Left forelimb (tissue), 1 donor: ENCODE measurements around the gene STK32C.
"Not testable (repeated sequence)": the region's sequence is repeated elsewhere in the genome, so short reads cannot be mapped to it uniquely, and the experiment has no call there.

Experiments used
- DNase-seq: peaks from one replicate; pipeline ENCODE4 v3.0.0-alpha.2; 2018; ENCODE audit warnings: low spot score

Gene STK32C

GRCh38 chr10:132307823-132308586, at the start of gene STK32C:
Gene STK32C, minus strand, starts transcription at chr10:132307950. Its CDS starts 117 bp downstream, at chr10:132307833.
- DNase-seq = peak; percentile 96

GRCh38 chr10:132356621-132357195, 49.0 kb upstream of the STK32C start:
- no peak for DNase-seq

DNA sequence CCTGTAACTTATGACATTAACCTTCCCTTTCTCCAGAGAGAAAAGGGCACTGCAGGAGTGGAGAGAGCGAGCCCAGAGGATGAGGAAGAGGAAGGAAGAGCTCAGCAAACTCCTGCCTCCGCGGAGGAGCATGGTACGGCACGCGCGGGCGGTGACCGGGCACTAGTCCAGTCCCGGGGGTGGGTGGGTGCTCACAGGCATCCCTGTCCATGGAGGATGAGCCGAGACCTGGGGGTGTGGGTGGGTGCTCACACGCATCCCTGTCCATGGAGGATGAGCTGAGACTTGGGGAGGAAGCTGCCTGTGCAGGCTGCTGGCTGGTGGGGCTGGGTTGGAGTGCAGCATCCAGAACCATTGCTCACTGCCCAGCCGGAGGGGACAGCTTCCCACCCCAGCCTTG, 48.0 kb upstream of the STK32C start:
- no peak for DNase-seq

DNA sequence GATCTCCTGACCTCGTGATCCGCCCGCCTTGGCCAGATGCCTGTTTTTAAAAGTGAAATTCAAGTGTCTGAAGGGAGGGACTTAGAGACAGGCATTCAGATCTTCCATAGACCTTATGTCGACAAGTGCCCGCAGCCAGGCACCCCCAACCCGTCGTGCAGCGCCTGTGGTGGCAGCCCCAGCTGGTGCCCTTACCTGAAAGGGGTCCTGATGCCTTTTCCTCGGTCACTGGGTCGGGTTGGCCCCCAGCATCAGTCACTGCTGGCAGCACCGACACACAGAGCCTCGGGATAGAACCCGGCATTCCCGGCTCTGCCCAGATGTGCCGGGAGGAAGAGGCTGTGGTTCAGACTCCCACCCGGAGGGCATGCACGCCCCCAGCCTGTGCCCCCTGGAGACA, 47.5 kb upstream of the STK32C start:
- DNase-seq = no peak

- DNase-seq = no peak
These were observed 46.8 kb upstream of the STK32C start for GRCh38 chr10:132354356-132355094.

DNA sequence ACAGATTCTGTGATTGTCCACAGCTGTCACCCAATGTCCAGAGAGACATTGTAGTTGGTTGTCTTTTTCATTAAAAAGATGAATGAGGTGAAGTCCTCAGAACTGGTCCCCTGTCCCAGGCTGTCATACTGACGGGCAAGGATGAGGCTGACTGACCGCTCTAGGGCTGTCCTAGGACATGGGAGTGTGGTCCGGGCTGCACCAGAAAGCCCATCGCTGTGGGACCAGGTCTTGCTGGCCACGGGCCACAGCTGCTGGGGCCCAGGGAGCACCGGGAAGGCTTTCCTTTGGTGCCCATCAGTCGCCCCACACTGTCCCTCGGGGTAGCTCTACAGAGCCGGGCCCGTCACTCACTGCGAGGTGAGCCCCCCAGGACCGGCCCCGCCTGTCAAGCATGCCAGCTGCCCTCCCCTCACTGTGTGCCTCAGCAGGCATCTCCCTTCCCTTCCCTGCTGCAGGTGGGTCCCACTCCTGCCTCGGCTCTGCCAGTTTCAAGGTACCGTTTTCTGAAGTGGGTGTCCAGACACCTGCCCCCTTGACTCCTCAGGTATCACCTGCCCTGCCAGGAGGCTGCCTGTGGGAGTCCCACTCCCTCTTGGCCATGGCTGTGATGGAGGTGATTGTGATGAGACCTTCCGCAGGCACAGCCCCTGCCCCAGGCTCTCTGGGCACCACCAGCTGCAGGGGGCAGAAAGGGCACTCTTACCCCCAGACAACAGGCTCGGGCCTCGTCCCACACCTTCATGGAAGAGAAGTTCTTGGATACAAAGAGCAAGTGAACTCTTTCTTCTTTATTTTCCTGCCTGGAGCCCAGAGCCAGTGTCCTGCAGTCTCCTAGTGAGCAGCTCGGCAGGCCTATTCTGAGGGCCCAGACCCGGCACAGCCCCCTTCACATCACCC, 46.0 kb upstream of the STK32C start:
- no peak for DNase-seq

DNA sequence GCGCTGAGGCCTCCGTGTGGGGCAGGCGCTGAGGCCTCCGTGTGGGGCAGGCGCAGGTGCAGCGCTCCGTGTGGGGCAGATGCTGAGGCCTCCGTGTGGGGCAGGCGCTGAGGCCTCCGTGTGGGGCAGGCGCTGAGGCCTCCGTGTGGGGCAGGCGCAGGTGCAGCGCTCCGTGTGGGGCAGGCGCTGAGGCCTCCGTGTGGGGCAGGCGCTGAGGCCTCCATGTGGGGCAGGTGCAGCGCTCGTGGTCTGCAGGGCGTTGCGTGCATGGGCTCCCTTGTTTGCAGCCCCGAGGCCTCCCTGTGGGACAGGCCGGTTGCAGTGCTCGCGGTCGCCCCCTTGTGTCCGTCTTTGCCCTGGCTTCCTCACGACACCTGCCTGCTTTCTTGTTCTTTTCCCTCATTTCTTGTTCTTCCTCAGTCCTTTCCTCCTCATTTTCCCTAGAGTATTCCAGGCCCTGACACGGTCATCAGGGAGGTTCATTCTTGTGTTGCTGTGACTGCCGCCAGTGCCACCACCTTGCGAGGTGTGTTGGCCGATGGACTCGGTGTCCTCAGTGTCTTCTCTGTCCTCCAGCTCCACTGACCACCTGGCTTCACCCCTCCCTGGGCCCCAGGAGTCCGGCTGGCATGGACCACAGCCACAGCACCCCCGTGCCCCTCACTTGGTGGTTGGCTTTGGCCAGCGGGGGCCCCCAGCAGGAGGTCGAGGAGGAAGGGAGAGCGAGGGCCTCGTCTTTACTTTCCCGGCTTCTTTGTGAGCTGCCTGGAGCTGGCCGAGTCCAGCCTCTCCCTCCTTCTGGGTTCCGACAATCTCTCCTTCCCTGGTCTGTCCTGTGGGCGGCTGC, 44.9 kb upstream of the STK32C start:
- not testable (repeated sequence) for DNase-seq

GRCh38 chr10:132351611-132352010, 43.9 kb upstream of the STK32C start:
- no peak for DNase-seq

DNA sequence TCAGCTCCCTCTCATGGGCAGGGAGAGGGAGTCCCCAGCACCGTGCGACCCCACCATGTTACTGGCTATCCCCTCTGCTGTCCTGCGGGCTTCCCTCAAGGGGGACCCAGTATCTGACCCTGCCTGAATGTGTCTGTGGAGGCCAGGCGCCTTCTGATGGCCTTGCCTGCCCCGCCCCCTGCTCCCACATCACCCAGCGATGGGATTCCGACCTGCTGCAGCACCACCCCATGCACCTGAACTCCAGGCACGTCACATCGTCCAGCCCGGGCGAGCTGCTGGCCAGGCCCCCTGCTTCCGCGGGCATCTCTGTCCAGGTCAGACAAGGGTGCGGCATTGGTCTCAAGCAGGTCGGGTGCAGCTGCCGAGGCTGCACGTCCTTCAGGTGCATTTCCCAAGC, 43.2 kb upstream of the STK32C start:
- no peak for DNase-seq

- DNase-seq = no peak
These were observed 42.6 kb upstream of the STK32C start for GRCh38 chr10:132350391-132350790.

GRCh38 chr10:132349766-132350165, 42.0 kb upstream of the STK32C start:
- DNase-seq = no peak

DNA sequence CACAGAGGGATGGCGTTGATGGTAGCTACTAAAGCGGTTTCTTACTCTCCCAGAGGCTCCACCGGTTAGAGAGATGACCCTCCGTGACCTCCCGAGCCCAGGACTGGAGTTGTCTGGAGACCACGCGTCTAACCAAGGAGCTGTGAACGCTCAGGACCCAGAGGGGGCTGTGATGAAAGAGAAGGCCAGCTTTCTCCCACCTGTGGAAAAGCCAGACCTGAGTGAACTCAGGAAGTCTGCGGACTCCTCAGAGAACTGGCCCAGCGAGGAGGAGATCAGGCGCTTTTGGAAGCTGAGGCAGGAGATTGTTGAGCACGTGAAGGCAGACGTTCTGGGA, 40.1 kb upstream of the STK32C start:
- DNase-seq = no peak

DNA sequence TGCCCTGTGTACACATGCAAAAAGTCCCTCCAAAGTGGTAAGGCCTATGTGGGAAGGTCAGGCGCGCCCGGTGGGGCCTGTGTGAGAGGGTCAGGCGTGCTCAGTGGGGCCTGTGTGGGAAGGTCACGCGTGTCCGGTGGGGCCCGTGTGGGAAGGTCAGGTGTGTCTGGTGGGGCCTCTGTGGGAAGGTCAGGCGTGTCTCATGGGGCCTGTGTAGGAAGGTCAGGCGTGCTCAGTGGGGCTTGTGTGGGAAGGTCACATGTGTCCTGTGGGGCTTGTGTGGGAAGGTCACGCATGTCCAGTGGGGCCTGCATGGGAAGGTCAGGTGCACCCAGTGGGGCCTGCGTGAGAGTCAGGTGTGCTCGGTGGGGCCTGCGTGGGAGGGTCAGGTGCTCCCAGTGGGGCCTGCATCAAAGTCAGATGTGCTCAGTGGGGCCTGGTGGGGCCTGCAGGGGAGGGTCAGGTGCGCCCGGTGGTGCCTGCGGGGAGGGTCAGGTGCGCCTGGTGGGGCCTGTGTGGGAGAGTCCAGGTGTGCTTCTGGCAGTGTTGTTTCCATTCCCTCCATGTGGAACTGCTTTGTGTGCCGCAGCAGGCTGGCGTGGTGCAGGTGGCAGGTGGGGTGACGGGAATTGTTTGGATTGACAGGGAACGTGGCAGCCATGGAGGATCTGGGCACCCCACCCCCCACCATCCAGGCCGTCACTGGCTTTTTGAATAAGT, 39.6 kb upstream of the STK32C start:
- no peak for DNase-seq

- no peak for DNase-seq
These were observed 39.1 kb upstream of the STK32C start for GRCh38 chr10:132346806-132347205.

DNA sequence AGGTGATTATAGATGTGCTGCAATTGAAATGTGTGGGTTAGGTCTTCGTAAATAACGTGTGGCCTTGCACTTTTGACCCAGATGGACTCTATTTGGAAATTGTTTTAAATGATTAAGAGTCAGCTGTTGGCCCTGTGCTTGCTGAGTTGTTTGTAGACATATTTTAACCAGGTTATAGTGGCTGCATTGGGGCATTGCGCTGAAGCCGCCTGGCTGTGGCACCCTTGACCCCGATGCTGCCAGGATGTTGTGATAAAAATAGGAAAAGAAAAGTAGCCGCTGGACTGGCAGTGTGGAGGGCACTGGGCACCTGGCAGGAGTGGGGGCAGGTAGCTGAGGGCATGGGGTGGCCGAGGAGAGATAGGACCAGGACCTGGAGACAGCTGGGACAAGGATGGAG, 37.6 kb upstream of the STK32C start:
- DNase-seq = no peak

DNA sequence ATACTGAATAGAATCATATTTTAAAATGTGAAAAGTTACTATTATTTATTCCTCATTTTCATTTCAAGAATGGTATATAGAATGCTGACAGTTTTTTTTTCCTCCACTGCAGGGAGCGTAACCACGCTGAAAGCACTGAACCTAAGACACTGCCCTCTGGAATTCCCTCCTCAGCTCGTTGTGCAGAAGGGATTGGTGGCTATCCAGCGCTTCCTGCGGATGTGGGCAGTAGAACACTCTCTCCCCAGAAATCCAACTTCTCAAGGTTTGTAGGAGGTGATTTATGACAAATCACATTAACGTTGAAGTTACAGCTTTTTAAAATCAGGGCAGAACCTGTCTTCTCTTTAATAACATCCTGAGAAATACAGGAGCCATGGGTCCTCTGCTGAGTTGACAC, 36.6 kb upstream of the STK32C start:
- no peak for DNase-seq

DNA sequence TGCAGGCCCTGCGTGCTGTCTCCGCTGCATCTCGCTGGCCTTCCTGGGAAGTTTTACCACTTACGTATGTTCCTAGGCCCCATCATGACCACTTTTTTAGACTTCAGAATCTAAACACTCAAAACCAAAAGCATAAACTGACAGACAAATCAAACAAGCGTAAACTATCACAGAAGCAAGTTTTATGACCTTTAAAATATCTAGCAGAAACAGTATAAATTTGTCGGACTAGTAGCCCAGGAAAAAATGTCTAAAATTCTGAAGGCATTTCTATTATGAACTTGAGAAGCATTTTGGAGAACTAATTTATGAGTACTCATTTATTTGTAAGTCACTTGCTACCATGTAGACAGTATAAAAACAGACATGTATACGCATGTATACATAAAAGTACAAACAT, 34.8 kb upstream of the STK32C start:
- no peak for DNase-seq

DNA sequence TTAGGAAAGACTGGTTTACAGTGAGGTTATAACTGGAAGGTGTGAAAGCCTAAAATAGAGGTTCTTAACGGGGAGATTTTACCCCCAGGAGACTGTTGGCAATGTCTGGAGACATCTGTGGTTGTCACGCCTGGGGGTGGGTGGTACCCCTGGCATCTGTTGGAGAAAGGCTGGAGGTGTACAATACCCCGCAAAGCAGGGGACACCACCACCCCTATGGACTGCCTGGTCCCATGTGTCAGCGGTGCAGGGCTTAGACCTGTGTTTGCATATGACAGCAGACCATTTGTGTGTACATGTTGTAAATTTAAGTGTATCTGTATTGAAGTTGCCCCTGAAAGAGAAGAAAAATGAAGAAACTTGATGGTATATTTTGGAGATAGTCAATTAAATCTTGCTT, 34.0 kb upstream of the STK32C start:
- DNase-seq = no peak

GRCh38 chr10:132341017-132341416, 33.3 kb upstream of the STK32C start:
- no peak for DNase-seq

DNA sequence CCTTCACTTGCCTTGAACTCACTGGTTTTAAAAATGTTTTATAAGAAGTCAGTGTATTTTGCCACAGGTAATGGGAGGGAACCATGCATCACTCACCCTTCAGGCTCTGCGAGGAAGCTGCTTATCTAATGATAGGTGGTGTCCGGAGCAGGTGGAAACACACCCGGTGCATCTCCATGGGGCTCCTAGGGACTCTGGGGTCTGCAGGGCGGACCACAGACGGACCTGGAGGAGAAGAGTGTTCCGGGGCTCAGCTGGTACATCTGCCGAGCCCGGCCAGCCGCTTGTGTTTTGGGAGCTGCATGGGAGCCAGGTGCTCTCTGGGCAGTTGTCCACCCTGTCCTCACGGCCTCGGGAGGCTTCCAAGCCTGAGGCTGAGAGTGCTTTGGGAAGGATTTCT, 31.5 kb upstream of the STK32C start:
- DNase-seq = no peak

DNA sequence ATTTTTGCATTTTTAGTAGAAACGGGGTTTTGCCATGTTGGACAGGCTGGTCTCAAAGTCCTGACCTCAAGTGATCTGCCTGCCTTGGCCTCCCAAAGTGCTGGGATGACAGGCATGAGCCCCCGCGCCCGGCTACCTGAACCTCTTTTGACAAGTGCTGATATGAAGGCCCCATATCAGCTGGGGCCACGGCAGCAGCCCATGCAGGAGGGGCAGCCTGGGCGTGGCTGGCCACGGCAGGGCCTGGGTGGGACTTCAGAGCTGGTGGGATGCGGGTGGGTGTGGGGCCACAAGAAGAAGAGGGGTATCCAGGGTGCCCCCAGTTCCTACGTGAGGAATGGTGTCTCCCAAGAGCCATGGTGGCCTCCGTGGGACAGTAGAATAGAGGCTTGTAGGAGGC, 31.1 kb upstream of the STK32C start:
- no peak for DNase-seq
